A673 (cell line): ENCODE measurements around the gene CCT8. TPM values are rescaled to one million over a fixed set of nuclear protein-coding genes. Genes with fewer than 3 reads are reported as not detected.

Source experiments
- BruUV-seq: library from RNA; stranded (reverse); fragments of 400-500 nt; replicated peaks from 2 replicates; lab custom pipeline; 2021; lab: Mats Ljungman, UMichigan
- CTCF ChIA-PET: fragments of 300-600 bp; sonication (Branson Sonifier 250); formaldehyde crosslinking; loops from one replicate; lab custom pipeline; 2022; ENCODE audit warnings: antibody characterized with exemption; lab: Charles Lee
- POLR2A ChIA-PET: fragments of 300-600 bp; sonication (Branson Sonifier 250); formaldehyde crosslinking; loops from one replicate; lab custom pipeline; 2022; ENCODE audit warnings: antibody characterized with exemption; ENCODE audit not compliant: low non-redundant PET; lab: Charles Lee
- DNase-seq: peaks from one replicate; pipeline ENCODE4 v3.0.0-alpha.2; 2015; ENCODE audit warnings: low spot score
- H3K27ac ChIP-seq: fragments of 200-600 bp; sonication (generic); 2 replicates; pipeline ENCODE4 v1.5.1; 2016; ENCODE audit warnings: mixed run types, low read depth, mild to moderate bottlenecking, mixed read lengths, antibody characterized with exemption, low read length; ENCODE audit not compliant: poor library complexity, severe bottlenecking
- H3K27me3 ChIP-seq: fragments of 200-600 bp; sonication (generic); replicated peaks from 2 replicates; pipeline ENCODE4 v1.6.1; 2017; ENCODE audit warnings: mixed run types, low read depth, mild to moderate bottlenecking, mixed read lengths, antibody characterized with exemption, low read length; ENCODE audit not compliant: insufficient read depth, poor library complexity
- H3K36me3 ChIP-seq: fragments of 200-600 bp; sonication (generic); 2 replicates; pipeline ENCODE4 v1.6.1; 2016; ENCODE audit warnings: mixed run types, mild to moderate bottlenecking, mixed read lengths, antibody characterized with exemption, low read length; ENCODE audit not compliant: insufficient read depth, poor library complexity, severe bottlenecking
- H3K4me1 ChIP-seq: fragments of 200-600 bp; sonication (generic); 2 replicates; pipeline ENCODE4 v1.6.1; 2017; ENCODE audit warnings: mixed run types, mild to moderate bottlenecking, mixed read lengths, antibody characterized with exemption, low read length; ENCODE audit not compliant: insufficient read depth, poor library complexity, severe bottlenecking
- H3K4me3 ChIP-seq: fragments of 200-600 bp; sonication (generic); 2 replicates; pipeline ENCODE4 v1.5.1; 2016; ENCODE audit warnings: low read depth, mixed run types, mild to moderate bottlenecking, mixed read lengths, low read length; ENCODE audit not compliant: poor library complexity, severe bottlenecking
- H3K9me3 ChIP-seq: fragments of 200-600 bp; sonication (generic); 2 replicates; pipeline ENCODE4 v1.6.1; 2016; ENCODE audit warnings: mixed run types, low read depth, mild to moderate bottlenecking, mixed read lengths, antibody characterized with exemption, low read length; ENCODE audit not compliant: poor library complexity, severe bottlenecking
- CTCF ChIP-seq: fragments of 300-800, 200-600 bp; sonication (generic); conservative IDR thresholded peaks from 2 replicates; pipeline ENCODE4 v1.5.1; 2017; ENCODE audit warnings: low read depth, mild to moderate bottlenecking, antibody characterized with exemption, low read length, moderate library complexity, mixed read lengths
- EZH2 ChIP-seq: fragments of 200-600 bp; sonication (generic); IDR thresholded peaks from 2 replicates; pipeline ENCODE4 v1.6.1; 2017; ENCODE audit warnings: borderline replicate concordance, low read depth, mild to moderate bottlenecking, mixed read lengths, antibody characterized with exemption, low read length; ENCODE audit not compliant: poor library complexity, severe bottlenecking
- intact Hi-C: fragments of 100-400 bp; cut with micrococcal nuclease; formaldehyde crosslinking; loops from one replicate; pipeline ENCODE4 v1.10.0; 2022; ENCODE audit not compliant: unreplicated experiment
- total RNA-seq: library from RNA; stranded (reverse); gene quantifications from 2 replicates; pipeline ENCODE4 v1.2.3, GENCODE V29; 2021

Gene CCT8
- total RNA-seq, 1 experiment from 2014 or later, result 415 TPM

GRCh38 chr21:29053011-29053553 lies 20.4 kb downstream of the CCT8 start:
- Histone ChIP-seq H3K4me1 (no peaks in the 10 kb centered on the region), H3K27me3 (no peaks in the 10 kb centered on the region), H3K4me3 (no peak overlapping the region), H3K9me3 (no peaks in the 10 kb centered on the region), H3K27ac (peak overlapping the region; percentile 11), H3K36me3 (peaks cover 70% of the 10 kb centered on the region)
- ChIA-PET CTCF (no interaction called here), POLR2A (no interaction called here)
- intact Hi-C loops, result no loop called here
- DNase-seq, result no peak
- no TSS peak for BruUV-seq
- TF ChIP-seq CTCF, result no peak
- no peak for TF ChIP-seq EZH2

GRCh38 chr21:29052224-29052623 lies 21.2 kb downstream of the CCT8 start:
- DNase-seq, result no peak
- Histone ChIP-seq H3K4me3 (no peak overlapping the region), H3K27ac (no peak overlapping the region), H3K36me3 (peaks cover 69% of the 10 kb centered on the region), H3K27me3 (no peaks in the 10 kb centered on the region), H3K4me1 (no peaks in the 10 kb centered on the region), H3K9me3 (no peaks in the 10 kb centered on the region)
- TF ChIP-seq EZH2 (no peak), CTCF (no peak)
- intact Hi-C loops, result no loop called here
- BruUV-seq, result no TSS peak
- POLR2A ChIA-PET, result no interaction called here
- CTCF ChIA-PET, result no interaction called here

GRCh38 chr21:29034678-29035077 lies 38.8 kb downstream of the CCT8 start:
- H3K27me3 ChIP-seq, result no peaks in the 10 kb centered on the region
- TF ChIP-seq CTCF, result no peak
- BruUV-seq, result no TSS peak
- CTCF ChIA-PET, result no interaction called here
- no peak overlapping the region for H3K4me3 ChIP-seq
- intact Hi-C loops, result no loop called here
- POLR2A ChIA-PET, result no interaction called here
- H3K27ac ChIP-seq, result no peak overlapping the region
- no peaks in the 10 kb centered on the region for H3K4me1 ChIP-seq
- H3K9me3 ChIP-seq, result no peaks in the 10 kb centered on the region
- no peak for DNase-seq
- peaks cover 76% of the 10 kb centered on the region for H3K36me3 ChIP-seq
